ENCODE results near the gene MCM8. TPM values are rescaled to one million over a fixed set of nuclear protein-coding genes. Genes with fewer than 3 reads are reported as not detected.

MCM8 gene
- 4.0 and 4.7 TPM in 2 replicates for total RNA-seq

DNA sequence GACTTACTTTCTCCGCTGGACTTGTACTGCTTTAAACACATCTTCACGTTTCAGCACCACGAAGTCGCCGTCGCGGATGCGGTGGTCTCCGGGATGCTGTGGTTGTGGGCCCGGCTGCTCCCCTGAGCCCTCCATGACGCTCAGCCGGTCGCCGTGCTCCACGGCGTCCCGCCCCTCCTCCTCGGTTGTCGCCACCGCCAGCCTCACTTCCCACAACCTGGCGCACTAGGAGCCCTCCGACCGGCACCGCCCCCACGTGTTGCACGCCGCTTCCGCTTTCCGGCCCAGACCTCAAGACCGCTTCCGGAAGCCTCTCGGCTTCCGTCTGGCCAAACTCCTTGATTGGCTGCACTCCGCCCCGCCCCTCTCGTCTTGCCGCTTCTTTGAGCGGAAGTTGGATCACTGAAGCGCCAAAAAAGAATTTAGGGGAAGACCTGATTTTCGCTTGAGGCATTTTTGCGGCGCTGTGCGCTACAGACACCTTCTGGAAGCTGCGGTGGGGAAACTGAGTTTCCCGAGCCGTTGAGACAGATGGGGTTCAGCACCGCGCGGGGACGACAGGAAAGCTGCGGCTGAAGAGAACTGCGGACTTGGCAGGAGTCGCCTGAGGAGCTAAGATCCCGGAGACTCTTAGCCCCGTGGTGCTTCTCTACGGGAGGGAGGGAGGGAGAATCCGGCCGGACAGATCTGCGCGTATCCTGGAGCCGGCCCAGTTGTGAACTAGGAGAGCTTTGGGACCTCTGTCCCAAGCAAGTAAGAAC is at the start of gene MCM8, which contains the start of gene TRMT6:
MCM8 (plus strand) TSS at position 382 of the 761 bp plus-strand sequence. CDS start 1,364 bp downstream, outside the sequence.
TRMT6 (minus strand) TSS at position 263 of the 761 bp plus-strand sequence; CDS start at position 135, 128 bp downstream.

Other genes with a start within 250 kb of the MCM8 start
- gene SHLD1, start 200.3 kb upstream of the MCM8 start, total RNA-seq, result 0.72 and 2.8 TPM in 2 replicates
- 0.16 TPM in 1 of 2 replicates, not detected in the other for gene CHGB, start 39.1 kb upstream of the MCM8 start, total RNA-seq
- gene TRMT6, start 119 bp upstream of the MCM8 start, total RNA-seq, result 7.1 and 9.7 TPM in 2 replicates
- gene CRLS1, start 55.5 kb downstream of the MCM8 start, total RNA-seq, result 36.5 and 52.5 TPM in 2 replicates
- not detected in 2 replicates for gene LRRN4, start 103.4 kb downstream of the MCM8 start, total RNA-seq
- 1.4 and 2.3 TPM in 2 replicates for gene FERMT1, start 172.4 kb downstream of the MCM8 start, total RNA-seq